Measurements from ENCODE around the gene SETD1A.

The SETD1A gene

GRCh38 chr16:30982548-30983288 is 25.2 kb downstream of the SETD1A start:
- DNase-seq (ENCODE audit: low read depth, low spot score): no peak

- DNase-seq (ENCODE audit: low read depth, low spot score): no peak
Observed at GRCh38 chr16:30983289-30983889, 25.8 kb downstream of the SETD1A start.

DNA sequence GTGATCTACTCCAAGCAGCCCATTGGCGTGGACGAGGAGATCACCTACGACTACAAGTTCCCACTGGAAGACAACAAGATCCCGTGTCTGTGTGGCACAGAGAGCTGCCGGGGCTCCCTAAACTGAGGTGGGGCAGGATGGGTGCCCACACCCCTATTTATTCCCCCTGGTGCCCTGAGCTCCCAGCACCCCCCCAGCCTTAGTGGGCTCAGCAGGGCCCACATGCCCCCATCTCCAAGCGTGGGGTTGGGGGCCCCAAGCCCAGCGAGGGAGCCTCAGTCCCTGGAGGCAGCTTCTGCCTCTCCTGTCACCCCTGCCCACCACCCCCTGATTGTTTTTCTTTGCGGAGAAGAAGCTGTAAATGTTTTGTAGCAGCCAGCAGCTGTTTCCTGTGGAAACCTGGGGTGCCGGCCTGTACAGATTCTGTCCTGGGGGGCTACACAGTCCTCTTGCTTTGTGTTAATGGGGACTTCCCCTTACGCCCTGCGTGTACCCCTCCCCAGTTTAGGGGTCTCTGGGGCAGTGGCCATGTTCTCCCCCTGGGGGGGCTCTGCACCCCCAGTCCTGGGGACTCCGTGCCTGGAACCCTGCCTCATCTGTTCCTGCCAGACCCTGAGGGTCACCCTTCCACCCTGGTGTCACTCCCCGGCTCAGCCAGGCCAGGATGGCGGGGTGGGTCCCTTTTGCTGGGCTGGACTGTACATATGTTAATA is 26.5 kb downstream of the SETD1A start:
- DNase-seq (ENCODE audit: low read depth, low spot score): no peak

DNA sequence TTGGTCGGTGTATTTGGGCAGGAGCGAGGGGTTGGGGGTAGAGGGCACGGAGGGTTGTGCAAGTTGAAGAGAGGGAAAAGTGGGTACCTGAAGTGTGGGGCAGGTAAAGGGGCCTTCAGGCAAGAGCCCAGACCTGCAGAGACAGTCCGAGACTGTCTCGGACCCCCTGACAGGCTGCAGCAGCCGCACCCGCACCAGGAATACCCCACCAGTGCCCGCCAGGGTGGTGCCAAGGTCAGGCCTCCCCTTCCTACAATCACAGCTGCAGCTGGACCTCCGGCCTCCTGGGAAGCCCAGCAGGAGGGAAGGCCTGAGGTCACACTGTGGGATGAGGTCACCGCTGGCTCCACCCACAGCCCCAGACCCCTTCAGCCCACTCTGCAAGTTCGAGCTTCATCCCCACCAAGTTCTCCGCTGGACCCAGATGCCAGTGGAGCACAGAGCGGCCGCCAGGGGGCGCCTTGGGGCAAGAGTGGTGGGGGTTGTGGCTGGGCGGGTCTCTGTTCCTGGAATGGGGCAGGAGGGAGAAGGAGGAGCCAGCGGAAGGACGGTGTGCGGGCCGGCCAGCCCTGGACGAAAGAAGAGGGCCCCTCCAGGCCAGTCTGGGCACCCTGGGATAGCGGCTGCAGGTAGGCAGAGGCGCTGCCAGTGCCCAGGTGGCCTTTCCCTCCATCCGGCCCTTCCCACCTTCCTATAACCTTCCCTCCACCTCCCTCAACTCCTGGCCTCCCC is 27.3 kb downstream of the SETD1A start, which contains the start of gene HSD3B7:
Gene HSD3B7, plus strand, starts transcription at position 539 of the 732 bp plus-strand sequence. CDS start 452 bp downstream, outside the sequence.
- DNase-seq (ENCODE audit: low read depth, low spot score): peak; percentile 62

- no peak for DNase-seq (ENCODE audit: low read depth, low spot score)
Observed at GRCh38 chr16:30985401-30986128, 28.0 kb downstream of the SETD1A start.

DNA sequence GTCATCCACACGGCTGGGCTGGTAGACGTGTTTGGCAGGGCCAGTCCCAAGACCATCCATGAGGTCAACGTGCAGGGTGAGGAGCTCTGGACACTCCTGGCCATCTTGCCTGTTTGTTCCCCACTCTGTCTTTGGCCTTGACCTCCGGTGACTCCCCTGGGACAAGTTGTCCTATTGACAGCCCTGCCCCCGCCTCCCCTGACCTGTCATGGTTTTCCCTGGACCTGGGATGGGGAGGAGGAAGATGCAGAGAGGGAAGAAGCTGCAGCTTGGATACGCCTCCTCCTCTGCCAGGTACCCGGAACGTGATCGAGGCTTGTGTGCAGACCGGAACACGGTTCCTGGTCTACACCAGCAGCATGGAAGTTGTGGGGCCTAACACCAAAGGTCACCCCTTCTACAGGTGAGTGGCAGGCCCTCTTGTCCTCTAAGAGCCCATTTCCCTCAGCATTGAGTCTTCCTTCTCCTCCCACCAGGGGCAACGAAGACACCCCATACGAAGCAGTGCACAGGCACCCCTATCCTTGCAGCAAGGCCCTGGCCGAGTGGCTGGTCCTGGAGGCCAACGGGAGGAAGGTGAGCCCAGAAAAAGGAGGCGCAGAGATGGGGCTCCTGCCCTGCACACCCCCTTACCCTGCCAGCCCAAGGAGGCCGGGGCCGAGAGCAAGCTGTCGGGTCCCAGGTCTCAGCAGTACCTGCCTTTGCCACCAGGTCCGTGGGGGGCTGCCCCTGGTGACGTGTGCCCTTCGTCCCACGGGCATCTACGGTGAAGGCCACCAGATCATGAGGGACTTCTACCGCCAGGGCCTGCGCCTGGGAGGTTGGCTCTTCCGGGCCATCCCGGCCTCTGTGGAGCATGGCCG is 28.8 kb downstream of the SETD1A start:
- no peak for DNase-seq (ENCODE audit: low read depth, low spot score)

GRCh38 chr16:30987581-30988190 is 30.1 kb downstream of the SETD1A start:
- no peak for DNase-seq (ENCODE audit: low read depth, low spot score)

DNA sequence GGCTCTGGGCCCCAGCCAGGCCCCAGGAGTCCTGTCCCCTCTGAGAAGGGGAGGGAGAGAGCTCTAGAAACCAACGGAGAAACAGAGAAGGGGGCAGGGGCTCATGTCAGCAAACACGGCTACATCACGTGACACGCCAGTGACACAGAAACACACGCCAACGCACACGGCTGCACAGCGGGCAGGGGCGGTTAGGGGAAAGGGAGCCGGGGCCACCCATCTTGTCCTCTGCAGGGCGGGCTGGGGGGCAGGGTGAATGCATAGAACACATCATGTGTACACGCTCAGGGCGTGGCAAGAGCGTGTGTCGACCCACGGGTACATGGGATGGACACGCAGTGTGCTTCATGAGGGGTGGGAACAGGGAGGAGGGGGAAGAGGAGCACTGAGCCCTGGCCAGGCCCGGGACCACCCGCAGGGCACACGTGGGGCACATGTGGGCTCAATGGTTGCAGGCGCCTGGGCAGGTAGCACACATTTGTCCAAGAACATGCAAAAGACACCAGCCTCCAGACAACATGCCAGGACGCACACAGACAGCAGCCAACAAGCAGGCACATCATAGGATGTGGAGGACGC is 32.0 kb downstream of the SETD1A start:
- no peak for DNase-seq (ENCODE audit: low read depth, low spot score)

DNA sequence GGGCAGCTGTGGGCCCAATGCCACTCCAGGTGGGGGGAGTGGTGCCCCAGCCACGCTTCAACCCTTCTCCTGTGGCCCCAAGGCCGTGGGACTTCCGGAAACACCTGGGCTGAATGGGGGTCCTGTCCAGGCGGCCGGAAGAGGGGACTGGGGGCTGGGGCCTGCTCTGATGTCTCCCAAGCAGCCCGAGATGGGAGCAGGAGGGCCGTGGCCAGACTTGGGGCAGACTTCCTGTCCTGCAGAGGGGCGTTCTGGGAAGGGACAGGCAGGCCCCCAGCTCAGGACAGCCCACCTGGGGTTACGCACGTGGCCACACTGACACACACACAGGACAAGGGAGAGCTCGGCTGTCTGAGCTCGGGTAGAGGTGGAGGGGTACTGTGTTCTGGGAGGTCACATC is 32.6 kb downstream of the SETD1A start:
- no peak for DNase-seq (ENCODE audit: low read depth, low spot score)

GRCh38 chr16:30991052-30991451 is 33.5 kb downstream of the SETD1A start:
- DNase-seq (ENCODE audit: low read depth, low spot score): no peak

DNA sequence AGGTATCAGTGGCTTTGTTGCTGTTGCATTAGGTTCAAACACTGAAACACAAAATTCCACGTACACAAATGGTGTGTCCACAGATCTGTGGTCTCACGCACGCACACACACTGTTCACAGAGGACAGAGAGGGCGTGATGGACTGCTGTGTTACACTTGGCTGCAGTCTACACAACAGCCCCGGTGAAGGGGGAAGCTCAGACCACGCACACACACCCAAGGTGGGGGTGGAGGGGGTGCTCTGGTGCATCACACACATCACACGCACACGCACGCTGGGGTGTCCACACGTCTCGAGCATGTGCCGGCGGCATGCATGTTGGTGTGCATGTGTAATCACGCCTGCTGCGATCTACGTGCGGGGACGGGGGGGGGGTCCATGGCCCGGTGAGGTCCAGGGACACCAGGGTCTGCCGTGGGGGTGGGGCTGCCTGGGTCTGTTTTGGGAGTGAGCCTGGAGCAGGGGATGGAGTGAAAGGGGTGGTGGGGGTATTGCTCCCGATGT is 34.8 kb downstream of the SETD1A start:
- no peak for DNase-seq (ENCODE audit: low read depth, low spot score)

DNA sequence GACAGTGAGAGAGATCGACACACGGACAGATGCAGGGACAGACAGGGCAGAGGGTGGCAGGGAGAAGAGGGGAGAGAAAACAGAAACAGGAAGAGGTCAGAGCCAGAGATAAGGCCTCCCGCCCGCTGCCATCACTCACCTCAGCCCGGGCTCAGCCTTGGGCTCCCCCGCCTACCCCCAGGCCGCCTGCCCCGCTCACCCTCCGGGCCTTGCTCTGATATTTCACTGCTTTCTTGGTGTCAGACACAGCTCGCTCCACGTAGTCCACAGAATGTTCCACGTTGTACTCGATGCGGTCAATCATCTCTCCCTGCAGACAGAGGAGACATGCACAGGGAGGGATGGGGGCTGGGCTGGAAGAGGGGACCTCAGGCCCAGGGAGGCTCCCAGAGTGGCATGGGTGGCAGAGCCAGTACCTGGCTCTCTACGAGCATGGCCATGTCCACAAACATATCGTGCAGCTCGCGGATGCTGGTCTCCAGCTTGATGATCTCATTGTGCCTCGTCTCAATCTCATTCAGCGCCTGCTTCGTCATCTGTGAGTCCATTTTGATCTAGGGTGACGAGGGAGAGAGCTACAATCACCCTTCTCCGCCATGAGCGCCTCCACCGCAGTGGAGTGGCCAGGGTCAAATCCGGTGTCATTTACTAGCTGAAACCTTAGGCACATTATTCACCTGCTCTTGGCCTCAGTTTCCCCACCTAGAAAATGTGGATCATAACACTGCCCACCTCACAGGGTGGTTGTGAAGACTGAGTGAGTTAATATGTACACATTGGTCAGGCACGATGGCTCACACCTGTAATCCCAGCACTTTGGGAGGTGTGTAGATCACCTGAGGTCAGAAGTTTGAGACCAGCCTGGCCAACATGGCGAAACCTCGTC is 35.6 kb downstream of the SETD1A start:
- no peak for DNase-seq (ENCODE audit: low read depth, low spot score)

GRCh38 chr16:30995927-30996323 is 38.4 kb downstream of the SETD1A start:
- DNase-seq (ENCODE audit: low read depth, low spot score): no peak

GRCh38 chr16:30996324-30996984 is 38.9 kb downstream of the SETD1A start:
- no peak for DNase-seq (ENCODE audit: low read depth, low spot score)

GRCh38 chr16:30996985-30997724 is 39.6 kb downstream of the SETD1A start:
- peak; percentile 49 for DNase-seq (ENCODE audit: low read depth, low spot score)

DNA sequence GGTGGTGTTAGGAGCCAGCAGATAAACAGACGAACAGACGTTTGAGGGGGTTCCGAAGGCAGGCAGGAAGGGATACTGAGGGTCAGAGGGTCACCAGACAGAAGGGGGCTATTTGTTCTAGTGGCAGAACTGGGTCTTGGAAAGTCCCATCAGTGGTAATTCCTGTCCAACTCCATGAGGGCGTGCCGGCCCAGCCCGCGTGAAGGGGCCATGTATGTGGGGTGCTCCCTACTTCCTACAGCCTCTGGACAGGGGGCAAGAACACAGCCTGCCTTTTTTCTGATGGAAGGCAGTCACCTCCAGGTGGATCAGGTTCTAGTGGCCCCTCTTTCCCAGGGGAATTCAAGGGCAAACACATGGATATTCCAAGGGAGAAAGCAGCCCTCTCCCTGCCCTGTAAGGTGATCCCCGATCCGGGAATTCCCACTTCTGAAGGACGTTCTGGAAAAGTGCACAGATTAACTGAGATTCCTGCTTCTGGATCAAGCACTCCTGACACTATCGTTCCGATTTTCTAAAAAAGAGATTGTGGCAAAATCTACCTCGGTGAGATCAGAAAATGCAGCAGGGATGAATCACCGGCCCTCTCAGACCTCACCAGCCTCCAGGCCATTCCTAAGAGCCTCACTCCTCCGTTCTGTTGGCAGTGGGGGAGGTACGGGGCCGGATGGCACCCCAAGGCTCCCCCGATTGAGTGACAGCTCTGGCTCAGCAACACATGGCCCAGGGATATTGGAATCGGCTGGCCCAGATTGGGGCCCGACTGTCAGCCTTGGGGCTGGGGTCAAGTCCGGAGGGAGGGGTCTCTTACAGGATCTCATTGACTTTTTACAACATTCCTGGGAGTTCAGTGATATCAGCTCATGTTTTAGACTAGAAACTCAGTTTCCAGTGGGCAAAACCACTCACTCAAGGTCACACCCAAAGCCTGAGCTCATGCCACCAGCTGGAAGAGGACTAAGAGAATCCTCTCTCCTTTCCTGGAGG is 40.5 kb downstream of the SETD1A start:
- DNase-seq (ENCODE audit: low read depth, low spot score): no peak
